NCI-H2227 treated with DMSO at 0.1 percent for 48 hours (cell line): Measurements from ENCODE around the gene CNTFR.
A peak's percentile ranks its signal among the peaks of the same experiment; 100 is the strongest.

Source experiments
- DNase-seq: peaks from one replicate; lab custom pipeline; 2025; lab: John Stamatoyannopoulos, UW

CNTFR gene

DNA sequence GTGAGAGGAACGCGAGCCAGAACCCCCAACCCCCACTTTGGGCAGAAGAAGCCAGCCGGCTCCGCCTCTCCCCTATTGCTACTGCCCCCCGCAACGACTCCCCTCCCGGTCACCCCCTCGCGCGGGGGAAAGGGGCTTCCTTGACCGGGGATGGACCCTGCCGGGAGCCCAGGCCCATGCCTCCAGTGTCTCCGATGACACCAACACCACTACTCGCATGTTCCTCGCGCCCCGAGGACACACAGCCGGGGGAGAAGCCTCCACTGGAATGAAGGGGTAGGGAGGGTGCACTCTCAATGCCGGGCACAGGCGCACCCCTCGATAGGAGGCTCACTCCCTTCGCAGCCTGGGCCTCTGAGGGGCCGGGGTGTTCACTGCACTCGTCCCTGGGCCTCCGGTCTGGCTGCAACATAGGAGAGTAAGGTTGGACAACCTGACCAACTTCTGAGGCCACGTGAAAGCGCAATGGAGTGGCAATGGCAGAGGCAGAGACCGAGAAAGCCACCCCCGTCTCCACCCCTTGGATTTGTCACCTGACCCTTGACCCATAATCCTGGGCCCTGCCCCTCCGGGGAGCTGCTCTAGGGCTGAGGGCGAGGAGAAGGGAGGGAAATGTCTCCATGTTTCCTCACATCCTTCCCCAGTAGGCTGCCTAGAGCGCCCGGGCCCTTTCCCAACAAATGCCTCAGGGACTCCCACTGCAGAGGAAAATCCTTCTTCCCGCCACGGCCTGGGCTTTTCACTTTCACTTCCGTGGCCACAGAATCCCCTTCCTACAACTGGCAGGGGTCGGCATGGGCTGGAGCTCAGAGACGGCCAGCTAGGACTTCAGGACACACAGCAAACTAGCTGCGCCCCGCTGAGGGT, 1.1 kb upstream of the CNTFR start:
- DNase-seq, result no peak

DNA sequence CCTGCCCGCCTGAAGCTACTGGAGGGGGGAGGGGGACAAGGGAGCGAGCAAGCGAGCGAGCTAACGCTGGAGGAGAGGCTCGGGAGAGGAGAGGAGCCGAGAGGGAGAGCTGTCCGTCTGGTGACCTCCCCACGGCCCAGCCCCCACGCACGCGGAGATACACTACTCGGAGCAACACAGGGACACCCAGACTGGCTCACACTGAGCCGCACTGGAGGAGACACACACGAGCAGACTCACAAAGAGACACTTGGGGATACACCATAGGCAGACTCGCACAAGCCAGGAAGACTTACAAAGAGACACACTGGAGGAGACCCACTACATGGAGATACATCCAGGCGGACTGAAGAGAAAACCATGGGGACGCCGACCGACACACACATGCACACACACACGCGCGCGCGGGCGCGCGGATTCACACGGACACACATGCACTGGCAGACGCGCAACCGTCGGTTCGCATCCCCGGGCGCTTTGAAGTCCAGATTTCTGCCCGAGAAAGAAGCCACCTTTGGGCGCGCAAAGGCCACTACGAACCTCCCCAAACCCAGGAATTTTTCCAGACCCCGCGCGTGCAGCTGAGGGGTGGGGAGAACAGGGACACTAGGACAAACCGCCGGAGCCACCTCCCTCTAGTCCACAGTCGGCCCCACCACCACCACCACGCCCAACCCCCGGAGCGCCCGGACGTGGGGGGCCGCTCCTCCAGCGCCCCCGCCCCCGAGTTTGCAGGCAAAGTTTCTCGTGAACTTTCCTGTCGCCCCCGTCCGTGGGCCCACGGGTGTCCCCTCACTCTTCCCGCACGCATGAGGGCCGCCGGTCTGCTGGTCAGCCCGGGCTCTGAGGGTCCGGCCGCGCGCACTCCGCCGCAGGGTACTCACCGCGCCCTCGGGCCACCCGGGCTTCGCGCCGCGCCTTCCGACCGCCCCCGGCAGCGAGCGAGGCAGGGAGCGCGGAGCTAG, 571 bp downstream of the CNTFR start:
- peak; percentile 43 for DNase-seq

DNA sequence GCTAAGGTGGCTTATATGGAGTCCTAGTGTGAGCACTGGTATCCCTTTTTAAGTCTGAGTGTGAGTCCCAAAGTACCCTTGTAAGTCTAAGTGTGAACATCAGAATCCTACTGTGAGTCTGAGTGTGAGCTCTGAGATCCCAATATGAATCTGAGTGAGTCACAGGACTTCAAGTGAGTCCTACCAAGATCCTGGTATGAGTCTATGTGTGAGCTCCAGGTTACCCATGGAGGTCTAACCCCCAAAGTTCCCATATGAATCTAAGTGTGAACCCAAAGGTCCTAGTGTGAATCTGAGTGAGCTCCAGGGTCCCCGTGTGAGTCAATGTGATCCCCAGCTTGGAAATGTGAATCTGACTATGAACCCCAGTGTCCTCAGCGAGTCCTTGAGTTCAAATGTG, 2.3 kb downstream of the CNTFR start:
- no peak for DNase-seq

DNA sequence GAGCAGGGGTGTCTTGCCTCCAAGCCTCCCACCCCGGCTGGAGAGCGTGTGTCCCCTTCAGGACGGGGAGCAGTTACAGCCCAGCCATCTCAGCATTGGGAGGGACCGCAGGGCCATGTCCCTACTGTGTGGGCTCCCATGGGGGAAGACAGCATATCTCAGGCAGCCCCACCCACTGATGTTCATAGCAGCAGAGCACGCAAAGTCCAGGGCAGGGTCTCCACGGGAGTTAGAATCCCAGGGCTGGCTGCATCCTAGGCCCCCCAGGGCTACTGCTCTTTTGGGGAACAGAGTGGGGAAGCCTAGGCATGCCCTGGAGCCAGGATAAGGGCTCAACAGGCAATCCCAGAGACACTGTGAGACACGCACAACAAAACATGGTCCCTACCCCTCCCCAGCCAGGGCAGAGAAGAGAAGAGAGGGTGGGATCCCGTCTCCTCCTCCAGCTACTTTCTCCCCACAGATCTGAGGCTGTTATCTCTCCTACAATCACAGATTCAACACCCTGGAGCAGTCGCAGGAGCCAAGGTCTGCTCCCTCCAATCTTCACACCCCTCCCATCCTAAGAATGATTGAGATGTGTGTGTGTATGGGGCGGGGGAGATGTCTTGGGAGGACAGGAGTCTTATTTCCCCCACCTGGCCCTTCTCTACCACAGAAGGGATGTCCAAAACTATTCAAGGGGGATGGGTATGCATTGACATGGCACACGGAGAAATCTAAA, 3.4 kb downstream of the CNTFR start:
- no peak for DNase-seq

DNA sequence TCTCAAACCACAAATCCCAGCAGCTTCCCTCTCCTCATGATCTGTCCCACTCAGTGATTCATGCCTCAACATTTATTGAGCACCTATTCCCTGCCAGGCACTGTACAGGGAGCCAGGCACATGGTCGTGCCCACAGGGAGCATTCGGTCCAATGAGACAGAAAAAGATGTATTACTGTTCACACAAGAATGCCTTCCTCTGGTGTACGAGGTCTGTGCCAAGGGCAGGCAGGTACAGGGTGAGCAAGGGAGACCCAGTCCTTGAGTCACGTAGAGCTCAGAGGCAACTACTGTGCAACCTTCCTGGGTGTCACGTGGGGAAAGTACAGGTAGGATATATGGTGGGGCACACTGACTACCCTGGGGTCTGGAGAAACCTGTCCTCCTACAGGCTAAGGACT, 4.6 kb downstream of the CNTFR start:
- DNase-seq, result no peak

DNA sequence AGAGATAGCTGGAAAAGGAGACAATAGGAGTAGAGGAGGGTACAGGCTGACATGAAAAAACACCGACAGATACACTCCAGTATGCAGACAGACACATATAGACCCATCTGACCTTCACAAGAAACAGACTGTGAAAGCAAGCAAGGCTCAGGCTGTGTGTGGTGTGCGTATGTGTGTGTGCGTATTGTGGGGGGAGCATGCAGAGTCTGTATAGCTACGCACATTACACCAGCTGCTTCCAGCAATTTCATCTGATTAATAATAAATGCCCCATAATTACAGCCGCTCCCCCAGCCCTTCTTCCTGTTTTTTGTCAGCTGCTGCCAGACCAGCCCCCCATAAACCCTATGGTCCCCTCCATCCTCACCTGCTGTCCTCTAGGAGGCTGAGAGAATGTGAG, 6.7 kb downstream of the CNTFR start:
- peak; percentile 20 for DNase-seq

DNA sequence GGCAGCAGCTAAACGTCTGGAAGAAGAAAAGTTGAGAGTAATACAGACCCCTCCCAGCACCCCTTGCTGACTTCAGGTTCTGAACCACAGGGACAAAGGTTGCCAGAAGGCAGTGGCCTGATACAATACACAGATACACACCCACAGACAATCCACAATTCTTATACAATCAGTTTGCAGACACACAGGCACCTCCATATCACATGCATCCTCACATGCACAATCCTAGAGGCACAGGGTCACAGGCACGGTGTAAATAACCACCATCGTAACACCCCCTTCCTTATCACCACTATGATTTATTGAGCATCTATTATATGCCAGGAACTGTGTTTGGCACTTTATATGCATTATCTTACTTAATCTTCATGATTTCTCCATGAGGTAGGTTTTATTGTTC, 8.2 kb downstream of the CNTFR start:
- DNase-seq, result no peak

DNA sequence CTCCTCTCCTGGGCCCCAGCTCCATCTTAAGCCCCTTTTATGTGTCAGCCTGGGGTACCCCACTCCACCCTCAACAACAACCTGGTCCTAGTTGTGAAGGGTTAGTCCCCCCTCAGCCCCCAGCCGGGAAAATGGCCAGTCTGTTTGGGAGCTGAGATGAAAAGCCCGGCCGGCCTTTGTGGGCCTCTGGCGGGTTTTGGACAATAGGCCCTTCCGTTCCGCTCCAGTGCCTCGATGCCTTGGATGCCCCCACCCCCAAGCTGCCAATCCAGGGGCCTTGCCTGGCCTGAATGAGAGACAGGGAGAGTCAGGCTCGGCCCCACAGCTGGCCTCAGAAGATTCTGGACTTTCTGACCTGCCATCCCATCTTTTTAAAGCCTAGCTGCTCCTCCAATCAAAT, 9.2 kb downstream of the CNTFR start:
- no peak for DNase-seq

DNA sequence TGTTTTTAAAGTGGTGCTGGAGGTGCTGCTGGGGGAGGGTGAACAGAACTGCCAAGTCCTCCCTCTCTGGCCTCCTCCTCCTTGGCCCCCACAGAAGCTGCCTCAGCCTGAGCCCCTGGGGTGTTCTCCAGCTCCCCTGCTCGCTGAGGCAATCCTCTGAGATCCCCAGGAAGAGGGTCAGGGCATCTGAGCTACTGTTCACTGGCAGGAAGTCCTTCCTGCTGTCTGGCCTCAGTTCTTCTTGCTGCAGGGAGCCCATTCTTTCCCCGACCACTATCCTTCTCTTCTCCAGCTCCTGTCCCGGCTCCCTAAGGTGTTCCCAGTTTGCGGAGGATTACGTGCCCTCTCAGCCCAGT, 9.7 kb downstream of the CNTFR start:
- DNase-seq, result no peak

DNA sequence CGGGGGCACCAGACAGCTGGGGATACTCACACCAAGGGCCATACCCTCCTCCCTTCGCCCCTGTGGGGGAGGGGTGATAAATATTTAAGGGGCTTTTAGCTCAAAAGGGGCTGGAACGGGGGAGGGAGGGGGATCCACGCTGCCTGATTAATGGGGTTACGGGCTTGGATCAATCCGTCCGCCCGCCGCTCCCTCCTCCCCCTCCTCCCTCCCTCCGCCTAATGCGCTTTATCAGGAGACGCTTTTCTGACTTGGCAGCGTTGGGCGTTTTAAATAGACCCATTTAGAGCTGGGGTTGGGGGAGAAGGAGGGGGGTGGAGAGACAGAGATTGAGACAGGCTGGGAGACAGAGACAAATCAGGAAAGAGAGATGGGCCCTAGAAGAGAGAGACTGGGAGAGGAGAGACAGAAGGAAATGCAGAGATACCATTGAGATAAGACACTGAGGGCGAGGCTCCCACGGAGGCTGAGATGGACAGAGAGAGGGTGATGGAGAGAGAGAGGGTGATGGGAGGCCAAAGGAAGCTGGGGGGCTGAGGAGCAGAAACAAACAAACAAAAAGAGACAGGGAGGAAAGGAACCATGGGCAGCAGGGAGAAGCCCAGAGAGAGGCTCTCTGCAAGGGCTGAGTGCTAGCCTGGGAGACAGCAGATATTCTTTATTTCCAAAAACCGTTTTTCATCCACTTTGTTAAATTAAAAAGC, 10.3 kb downstream of the CNTFR start:
- peak; percentile 18 for DNase-seq

DNA sequence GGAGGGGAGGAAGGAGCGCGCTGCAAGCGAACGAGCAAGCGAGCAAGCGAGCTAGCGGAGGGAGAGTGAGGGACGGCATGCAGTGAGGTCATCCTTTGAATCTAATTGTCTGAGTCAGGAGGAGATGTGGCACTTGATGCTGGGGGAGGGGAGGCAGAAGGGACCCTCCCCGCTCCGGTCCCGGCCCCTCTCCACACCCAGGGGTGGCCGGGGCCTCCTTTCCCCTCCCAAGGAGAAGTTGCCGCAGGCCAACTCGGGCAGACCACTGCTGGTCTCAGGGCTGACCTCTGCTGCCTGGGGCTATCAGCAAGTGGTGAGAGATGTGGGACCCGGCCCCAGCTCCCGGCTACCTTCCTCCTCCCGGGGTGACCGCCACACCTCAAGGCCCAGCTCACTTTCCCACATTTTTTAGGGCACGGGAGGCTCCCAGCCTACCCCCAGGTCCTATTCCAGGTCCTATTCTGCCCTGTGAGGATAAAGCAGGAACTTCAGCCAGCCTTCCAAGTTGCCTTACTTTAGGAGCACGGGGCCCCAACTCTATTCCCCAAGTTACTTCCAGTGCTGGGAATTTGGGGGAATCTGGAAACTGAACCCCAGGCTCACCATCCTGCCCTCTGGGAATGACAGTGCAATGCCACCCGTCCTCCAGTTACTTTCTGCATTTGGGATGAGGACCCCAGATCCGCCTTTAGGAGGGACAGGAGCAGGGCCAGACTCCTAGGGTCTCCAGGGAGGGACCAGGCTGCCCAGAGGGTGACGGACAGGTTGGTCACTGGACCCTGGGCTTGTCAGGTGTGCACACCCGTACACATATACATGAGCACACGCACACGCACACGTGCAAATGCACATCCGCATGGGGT, 11.1 kb downstream of the CNTFR start:
- peak; percentile 19 for DNase-seq

DNA sequence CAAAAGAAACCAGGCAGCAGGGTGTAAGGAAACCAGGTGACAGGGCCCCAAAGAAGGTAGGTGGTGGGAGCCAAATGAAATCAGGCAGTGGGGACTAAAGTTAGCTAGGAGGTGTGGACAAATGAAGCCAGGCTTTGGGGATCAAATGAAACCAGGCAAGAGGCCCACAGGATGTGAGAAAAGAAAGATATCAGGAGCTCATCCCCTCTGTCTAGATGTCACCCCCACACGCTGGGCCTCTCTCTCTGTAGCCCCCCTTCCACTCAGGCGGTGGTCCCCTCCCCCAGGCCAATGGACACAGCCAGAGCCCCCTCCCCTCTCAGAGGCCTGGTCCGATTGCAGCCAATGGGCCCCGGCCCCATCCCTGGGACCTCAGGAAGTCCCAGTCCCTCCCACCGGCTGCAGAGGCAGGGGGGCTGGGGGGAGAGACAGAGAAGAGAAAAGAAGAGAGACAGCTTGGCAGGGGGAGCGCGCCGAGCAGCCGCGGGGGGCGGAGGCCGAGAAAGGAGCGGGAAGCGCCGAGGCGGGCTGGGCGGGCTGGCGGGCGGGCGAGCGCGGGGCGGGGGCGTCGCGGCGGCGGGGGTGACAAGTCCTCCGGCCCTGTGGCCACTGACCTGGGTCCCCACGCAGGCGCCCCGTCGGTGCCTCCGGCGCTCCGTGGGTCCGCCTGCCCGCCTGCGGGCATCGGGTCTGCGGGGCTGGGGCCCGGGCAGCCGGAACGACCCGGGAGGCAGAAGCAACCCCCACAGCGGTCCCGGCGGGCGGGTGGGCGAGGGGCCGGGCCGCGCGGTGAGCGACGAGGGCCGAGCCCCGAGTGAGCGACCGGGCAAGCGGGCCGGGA, 11.9 kb downstream of the CNTFR start:
- DNase-seq, result peak; percentile 25

DNA sequence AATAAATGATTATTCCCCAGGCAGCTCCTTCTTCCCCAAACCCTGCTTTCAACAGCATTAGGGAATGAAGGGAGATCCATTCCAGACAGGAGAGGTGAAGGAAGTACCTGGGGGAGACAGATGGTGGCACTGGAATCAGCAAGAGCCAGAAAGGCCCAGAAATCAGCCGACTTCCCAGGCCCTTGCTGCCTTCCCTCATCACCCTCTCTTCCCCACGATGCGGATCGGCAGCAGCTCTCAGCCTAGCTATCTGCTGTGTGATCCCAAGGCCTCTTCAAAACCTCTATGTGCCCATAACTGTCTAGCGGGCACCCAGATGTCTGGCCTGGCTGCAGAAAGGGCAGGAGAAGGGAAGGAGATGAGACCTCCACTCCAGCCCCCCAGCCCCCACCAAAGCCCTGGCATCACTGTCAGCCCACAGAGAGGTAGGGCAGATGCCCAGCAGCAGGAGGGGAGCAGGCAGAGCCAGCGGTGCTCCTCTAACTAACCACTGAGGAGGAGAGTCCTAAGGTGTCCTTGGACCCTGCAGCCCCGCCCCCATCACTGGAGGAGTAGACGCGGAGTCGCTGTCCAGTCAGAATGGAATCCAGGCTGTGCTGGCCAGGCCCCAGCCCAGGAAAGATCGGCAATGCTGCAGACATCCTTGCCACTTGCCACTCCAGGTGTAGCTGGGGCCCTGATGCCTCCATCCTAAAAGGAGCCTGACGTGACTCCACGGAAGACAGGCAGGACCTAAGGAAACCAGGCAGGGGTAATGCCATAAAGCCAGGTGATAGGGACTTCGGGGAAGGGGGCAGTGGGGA, 12.7 kb downstream of the CNTFR start:
- no peak for DNase-seq

DNA sequence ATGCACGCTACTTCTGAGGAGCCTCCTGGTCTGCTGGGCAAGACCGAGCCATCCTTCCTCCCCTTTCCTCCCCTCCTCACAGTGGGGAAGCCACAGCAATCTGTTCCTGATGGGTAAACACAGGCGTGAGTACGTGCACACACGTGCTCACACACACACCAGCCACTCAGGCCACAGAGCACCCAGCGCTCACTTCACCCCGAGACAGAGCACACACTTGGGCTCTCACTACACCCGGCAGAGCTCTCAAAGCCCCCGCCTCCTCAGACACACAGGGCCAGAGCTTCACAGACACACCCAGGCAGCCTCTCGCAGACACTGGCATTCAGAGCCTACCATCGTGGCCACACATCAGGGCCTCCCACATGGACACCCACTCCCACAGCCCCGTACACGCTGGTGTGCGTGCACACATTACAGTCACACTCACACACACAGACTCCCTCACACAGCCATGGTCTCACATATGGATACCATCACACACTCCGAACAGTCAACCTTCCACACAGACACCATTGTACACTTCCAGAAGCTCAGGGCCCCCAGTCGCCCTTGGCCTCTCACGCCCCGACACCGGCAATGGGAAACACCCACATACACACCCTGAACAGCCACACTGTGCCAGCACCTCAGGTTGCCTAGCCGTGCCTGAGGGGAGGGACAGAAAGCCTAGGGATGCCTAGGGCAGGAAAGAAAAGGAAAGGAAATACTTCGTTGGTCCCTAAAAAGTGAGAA, 13.5 kb downstream of the CNTFR start:
- DNase-seq, result peak; percentile 8

DNA sequence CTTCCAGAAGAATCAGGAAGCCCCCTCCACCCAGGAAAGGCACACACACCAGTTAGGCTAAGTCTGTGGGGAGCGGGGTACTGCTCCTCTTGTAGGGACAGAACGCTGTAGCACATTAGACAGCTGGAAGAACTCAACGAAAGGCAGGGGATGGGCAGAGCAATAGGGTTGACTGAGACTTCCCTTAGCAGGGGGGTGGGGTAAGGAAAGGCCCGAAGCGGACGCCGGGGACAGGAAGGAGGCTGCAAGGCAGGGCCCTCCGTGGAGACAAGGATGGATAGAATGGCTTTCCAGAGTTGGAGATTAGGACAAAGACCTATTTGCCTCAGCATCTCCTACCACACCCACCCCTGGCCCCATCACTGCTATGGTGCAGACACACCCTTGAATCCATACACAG, 14.3 kb downstream of the CNTFR start:
- DNase-seq, result no peak

DNA sequence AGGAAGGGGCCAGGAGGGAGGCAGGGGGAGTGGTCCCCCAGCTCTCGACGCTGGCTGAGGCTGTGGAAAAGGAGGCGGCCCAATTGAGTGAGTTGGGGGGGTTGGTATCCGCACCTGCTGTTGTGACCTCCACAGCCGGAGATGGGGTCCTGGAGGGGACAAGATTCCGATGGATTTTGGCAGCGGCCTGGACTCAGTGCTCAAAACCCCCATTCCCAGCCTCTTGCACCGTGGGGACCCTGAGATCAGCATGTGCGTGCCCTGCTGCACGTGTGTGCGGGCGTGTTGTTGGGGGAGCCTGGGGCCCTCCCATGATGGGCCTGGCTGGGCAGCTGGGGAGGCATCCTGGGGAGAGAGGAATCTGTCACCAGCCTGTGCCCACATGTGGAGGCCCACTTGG, 15.0 kb downstream of the CNTFR start:
- no peak for DNase-seq

DNA sequence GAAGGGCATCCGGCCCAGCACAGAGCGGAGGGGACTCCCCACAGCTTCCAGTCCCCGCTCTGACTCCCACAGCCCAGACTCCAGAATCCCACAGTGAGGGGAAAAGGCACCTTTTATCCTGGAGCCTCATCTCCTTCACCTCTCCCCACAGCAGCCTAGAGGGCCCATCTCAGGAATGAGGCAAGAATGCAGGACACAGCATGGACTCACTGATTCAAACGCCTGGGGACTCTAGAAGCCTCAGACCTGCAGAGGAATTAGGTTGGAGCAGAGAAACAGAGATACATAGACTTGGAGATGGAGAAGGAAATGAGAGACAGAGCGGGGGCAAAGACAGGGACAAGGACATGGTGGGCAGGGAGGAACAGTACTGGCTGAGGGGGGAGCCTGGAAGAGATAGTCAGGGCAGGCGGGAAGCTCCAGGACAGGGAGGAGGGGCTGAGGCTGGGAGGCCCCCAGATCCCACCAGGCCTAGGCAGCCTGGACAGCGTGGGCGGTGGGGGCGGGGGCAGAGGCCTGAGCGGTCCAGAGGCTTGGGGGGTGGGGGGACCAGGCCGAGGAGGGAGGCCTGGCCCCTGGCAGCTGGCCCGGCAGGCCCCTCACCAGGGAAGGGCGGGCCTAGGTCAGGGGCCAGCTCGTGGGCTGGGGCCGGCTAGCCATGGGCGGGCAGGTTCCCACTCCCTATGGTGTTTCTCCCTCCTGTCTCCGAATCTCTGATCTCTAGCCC, 15.8 kb downstream of the CNTFR start:
- DNase-seq, result no peak

DNA sequence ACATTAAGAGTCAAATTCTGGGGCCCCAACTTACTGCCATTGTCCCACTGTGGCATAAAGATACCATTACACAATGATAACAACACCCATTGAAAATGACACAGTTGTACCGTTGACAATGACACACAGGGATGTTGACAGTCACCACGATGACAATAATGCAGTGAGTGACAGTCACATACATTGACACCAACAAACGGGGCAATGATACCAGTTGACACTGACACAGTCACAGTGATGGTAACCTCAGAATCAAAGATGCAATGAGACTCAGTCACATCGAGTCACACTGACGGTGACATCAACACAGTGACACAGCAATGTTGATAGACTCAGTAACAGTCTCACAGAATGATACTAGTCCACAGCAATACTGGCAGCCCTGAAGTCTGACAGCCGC, 16.9 kb downstream of the CNTFR start:
- DNase-seq, result no peak
